ENCODE data around the gene PIK3CA.

DNA sequence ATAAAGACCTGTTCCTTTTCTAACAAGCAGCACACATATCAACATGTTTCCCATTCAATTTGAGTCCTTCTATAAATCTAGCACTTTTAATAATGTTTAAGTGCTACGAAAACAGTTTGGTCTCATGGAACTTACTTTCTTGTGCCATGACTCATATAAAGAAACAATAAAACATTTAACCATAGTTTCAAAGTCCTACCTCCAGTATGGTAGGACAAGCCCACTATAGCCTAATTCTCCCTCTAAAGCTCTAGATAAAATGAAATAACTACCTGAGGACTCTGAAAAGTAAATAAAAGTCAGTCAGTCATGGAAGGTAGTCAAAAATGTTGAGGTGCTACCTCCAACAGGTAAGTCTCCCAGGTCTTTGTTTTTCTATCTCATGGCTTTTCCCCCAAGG lies 12.0 kb upstream of the PIK3CA start:
- TF ChIP-seq, protein P1, sequence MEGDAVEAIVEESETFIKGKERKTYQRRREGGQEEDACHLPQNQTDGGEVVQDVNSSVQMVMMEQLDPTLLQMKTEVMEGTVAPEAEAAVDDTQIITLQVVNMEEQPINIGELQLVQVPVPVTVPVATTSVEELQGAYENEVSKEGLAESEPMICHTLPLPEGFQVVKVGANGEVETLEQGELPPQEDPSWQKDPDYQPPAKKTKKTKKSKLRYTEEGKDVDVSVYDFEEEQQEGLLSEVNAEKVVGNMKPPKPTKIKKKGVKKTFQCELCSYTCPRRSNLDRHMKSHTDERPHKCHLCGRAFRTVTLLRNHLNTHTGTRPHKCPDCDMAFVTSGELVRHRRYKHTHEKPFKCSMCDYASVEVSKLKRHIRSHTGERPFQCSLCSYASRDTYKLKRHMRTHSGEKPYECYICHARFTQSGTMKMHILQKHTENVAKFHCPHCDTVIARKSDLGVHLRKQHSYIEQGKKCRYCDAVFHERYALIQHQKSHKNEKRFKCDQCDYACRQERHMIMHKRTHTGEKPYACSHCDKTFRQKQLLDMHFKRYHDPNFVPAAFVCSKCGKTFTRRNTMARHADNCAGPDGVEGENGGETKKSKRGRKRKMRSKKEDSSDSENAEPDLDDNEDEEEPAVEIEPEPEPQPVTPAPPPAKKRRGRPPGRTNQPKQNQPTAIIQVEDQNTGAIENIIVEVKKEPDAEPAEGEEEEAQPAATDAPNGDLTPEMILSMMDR (IDR thresholded peaks at IDR 0.05) = no peak
- no peak for TF ChIP-seq POLR2A (IDR thresholded peaks at IDR 0.05)
